OCI-LY3 (cell line): ENCODE data around the gene TMEM120A.

Experiments used
- CTCF ChIP-seq: fragments of 200-600, 300-600 bp; sonication (generic); IDR thresholded peaks from 2 replicates; pipeline ENCODE4 v1.5.1; 2014; ENCODE audit warnings: antibody characterized with exemption, low read length, low read depth
- EZH2phosphoT487 ChIP-seq: fragments of 200-600 bp; shearing (Covaris generic); IDR thresholded peaks from 2 replicates; pipeline ENCODE4 v1.6.1; 2018; ENCODE audit warnings: antibody characterized with exemption, mixed run types, low read depth

- TF ChIP-seq CTCF (no peak), EZH2phosphoT487 (no peak)
Observed at GRCh38 chr7:76002139-76002538, 7.7 kb upstream of the TMEM120A start.
